Measurements from ENCODE around the gene CTBP2.
A peak's percentile ranks its signal among the peaks of the same experiment; 100 is the strongest.
"Not testable (repeated sequence)": the region's sequence is repeated elsewhere in the genome, so short reads cannot be mapped to it uniquely, and the experiment has no call there.

CTBP2 gene

GRCh38 chr10:125062227-125062913 lies 98.0 kb downstream of the CTBP2 start:
- DNase-seq, result no peak

- peak in 1 of 2 donors; percentile 15 for DNase-seq
Observed at GRCh38 chr10:125061557-125062226, 98.7 kb downstream of the CTBP2 start.

- DNase-seq, result peak; percentile 84 to 91
Observed at GRCh38 chr10:125060826-125061556, 99.4 kb downstream of the CTBP2 start.

GRCh38 chr10:125060482-125060825 lies 99.9 kb downstream of the CTBP2 start:
- DNase-seq, result no peak

- DNase-seq, result no peak
Observed at GRCh38 chr10:125060026-125060425, 100.3 kb downstream of the CTBP2 start.

- DNase-seq, result not testable (repeated sequence)
Observed at GRCh38 chr10:125059348-125059747, 101.0 kb downstream of the CTBP2 start.

GRCh38 chr10:125057158-125058001 lies 103.0 kb downstream of the CTBP2 start:
- DNase-seq, result peak; percentile 87 to 93

- DNase-seq, result no peak
Observed at GRCh38 chr10:125056161-125057132, 103.9 kb downstream of the CTBP2 start.

- no peak for DNase-seq
Observed at GRCh38 chr10:125055446-125055845, 104.9 kb downstream of the CTBP2 start.

- DNase-seq, result no peak
Observed at GRCh38 chr10:125054669-125055268, 105.6 kb downstream of the CTBP2 start.

- no peak for DNase-seq
Observed at GRCh38 chr10:125054216-125054615, 106.1 kb downstream of the CTBP2 start.

- no peak for DNase-seq
Observed at GRCh38 chr10:125052146-125052545, 108.2 kb downstream of the CTBP2 start.

GRCh38 chr10:125050383-125050782 lies 110.0 kb downstream of the CTBP2 start:
- DNase-seq, result no peak

GRCh38 chr10:125049216-125049881 lies 111.0 kb downstream of the CTBP2 start:
- DNase-seq, result no peak

GRCh38 chr10:125048094-125048864 lies 112.1 kb downstream of the CTBP2 start:
- peak; percentile 70 to 78 for DNase-seq

- no peak for DNase-seq
Observed at GRCh38 chr10:125043841-125044658, 116.3 kb downstream of the CTBP2 start.

- no peak for DNase-seq
Observed at GRCh38 chr10:125041856-125042506, 118.4 kb downstream of the CTBP2 start.

GRCh38 chr10:125039354-125039769 lies 121.0 kb downstream of the CTBP2 start:
- no peak for DNase-seq

Measured in hippocampal formation (tissue), 2 donors.